KMS-11 (cell line): Measurements from ENCODE around the gene CDADC1.
"Not testable (repeated sequence)": the region's sequence is repeated elsewhere in the genome, so short reads cannot be mapped to it uniquely, and the experiment has no call there.

ENCODE experiments used
- H2AFZ ChIP-seq: fragments of 200-600 bp; sonication (generic); 2 replicates; pipeline ENCODE4 v1.6.1; 2016; ENCODE audit warnings: antibody characterized with exemption, mixed run types, low read depth
- H3K27ac ChIP-seq: fragments of 200-600 bp; sonication (generic); 2 replicates; pipeline ENCODE4 v1.6.1; 2016; ENCODE audit warnings: mild to moderate bottlenecking, mixed run types
- H3K27me3 ChIP-seq: fragments of 200-600 bp; sonication (generic); 2 replicates; pipeline ENCODE4 v1.6.1; 2017; ENCODE audit warnings: mild to moderate bottlenecking, low read depth, mixed run types, moderate library complexity; ENCODE audit not compliant: insufficient read depth
- H3K36me3 ChIP-seq: fragments of 200-600 bp; sonication (generic); 2 replicates; pipeline ENCODE4 v1.6.1; 2017; ENCODE audit warnings: mild to moderate bottlenecking, mixed run types; ENCODE audit not compliant: insufficient read depth
- H3K4me1 ChIP-seq: fragments of 200-600 bp; sonication (generic); 2 replicates; pipeline ENCODE4 v1.6.1; 2016; ENCODE audit warnings: mild to moderate bottlenecking, low read depth, mixed run types; ENCODE audit not compliant: poor library complexity, severe bottlenecking
- H3K4me2 ChIP-seq: fragments of 200-600 bp; sonication (generic); 2 replicates; pipeline ENCODE4 v1.7.0; 2016; ENCODE audit warnings: mild to moderate bottlenecking, mixed run types
- H3K4me3 ChIP-seq: fragments of 200-600 bp; sonication (generic); IDR thresholded peaks from 2 replicates; pipeline ENCODE4 v1.6.1; 2017; ENCODE audit warnings: low read depth, low read length, mixed read lengths; ENCODE audit not compliant: insufficient read depth
- H3K79me2 ChIP-seq: fragments of 200-600 bp; sonication (generic); 2 replicates; pipeline ENCODE4 v1.6.1; 2016; ENCODE audit warnings: low read depth, mixed run types; ENCODE audit not compliant: insufficient read depth
- H3K9ac ChIP-seq: fragments of 200-600 bp; sonication (generic); 2 replicates; pipeline ENCODE4 v1.6.1; 2016; ENCODE audit warnings: mild to moderate bottlenecking, mixed run types
- H4K20me1 ChIP-seq: fragments of 200-600 bp; sonication (generic); 2 replicates; pipeline ENCODE4 v1.6.1; 2016; ENCODE audit warnings: mild to moderate bottlenecking, mixed run types; ENCODE audit not compliant: insufficient read depth
- TF ChIP-seq, protein P1 (sequence below): fragments of 200-600 bp; sonication (generic); conservative IDR thresholded peaks from 2 replicates; pipeline ENCODE4 v1.6.1; 2017; ENCODE audit warnings: low read depth, mild to moderate bottlenecking, antibody characterized with exemption, low read length, moderate library complexity, mixed read lengths

CDADC1 gene

GRCh38 chr13:49326222-49326917 is 78.6 kb downstream of the CDADC1 start:
- H2AFZ ChIP-seq: no peak overlapping the region
- TF ChIP-seq, protein P1, sequence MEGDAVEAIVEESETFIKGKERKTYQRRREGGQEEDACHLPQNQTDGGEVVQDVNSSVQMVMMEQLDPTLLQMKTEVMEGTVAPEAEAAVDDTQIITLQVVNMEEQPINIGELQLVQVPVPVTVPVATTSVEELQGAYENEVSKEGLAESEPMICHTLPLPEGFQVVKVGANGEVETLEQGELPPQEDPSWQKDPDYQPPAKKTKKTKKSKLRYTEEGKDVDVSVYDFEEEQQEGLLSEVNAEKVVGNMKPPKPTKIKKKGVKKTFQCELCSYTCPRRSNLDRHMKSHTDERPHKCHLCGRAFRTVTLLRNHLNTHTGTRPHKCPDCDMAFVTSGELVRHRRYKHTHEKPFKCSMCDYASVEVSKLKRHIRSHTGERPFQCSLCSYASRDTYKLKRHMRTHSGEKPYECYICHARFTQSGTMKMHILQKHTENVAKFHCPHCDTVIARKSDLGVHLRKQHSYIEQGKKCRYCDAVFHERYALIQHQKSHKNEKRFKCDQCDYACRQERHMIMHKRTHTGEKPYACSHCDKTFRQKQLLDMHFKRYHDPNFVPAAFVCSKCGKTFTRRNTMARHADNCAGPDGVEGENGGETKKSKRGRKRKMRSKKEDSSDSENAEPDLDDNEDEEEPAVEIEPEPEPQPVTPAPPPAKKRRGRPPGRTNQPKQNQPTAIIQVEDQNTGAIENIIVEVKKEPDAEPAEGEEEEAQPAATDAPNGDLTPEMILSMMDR: no peak
- no peak overlapping the region for H3K4me2 ChIP-seq
- H4K20me1 ChIP-seq: no peaks in the 10 kb centered on the region
- no peak overlapping the region for H3K9ac ChIP-seq
- H3K4me3 ChIP-seq: no peak overlapping the region
- no peaks in the 10 kb centered on the region for H3K36me3 ChIP-seq
- no peaks in the 10 kb centered on the region for H3K4me1 ChIP-seq
- no peaks in the 10 kb centered on the region for H3K27me3 ChIP-seq
- H3K27ac ChIP-seq: no peak overlapping the region
- H3K79me2 ChIP-seq: no peaks in the 10 kb centered on the region

DNA sequence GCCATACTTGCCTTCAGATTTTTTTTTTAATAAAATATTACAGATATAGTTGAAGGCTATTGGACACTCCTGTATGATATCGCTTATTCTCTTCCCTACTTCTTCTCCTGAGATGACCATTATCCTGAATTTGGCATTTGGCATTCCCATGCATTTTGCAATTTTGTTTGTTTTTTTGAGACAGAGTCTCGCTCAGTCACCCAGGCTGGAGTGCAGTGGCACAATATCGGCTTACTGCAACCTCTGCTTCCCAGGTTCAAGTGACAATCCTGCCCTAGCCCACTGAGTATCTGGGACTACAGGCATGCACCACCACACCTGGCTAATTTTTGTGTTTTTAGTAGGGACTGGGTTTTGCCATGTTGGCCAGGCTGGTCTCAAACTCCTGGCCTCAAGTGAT is 79.4 kb downstream of the CDADC1 start:
- not testable (repeated sequence) for H2AFZ ChIP-seq, H3K9ac ChIP-seq, H3K4me1 ChIP-seq, H3K4me3 ChIP-seq, H3K27me3 ChIP-seq, H3K79me2 ChIP-seq, H3K36me3 ChIP-seq, H3K27ac ChIP-seq, H4K20me1 ChIP-seq, H3K4me2 ChIP-seq

GRCh38 chr13:49329831-49330545 is 82.3 kb downstream of the CDADC1 start:
- Histone ChIP-seq H4K20me1 (no peaks in the 10 kb centered on the region), H3K27ac (no peak overlapping the region), H2AFZ (no peak overlapping the region), H3K27me3 (no peaks in the 10 kb centered on the region), H3K36me3 (no peaks in the 10 kb centered on the region), H3K4me1 (no peaks in the 10 kb centered on the region), H3K4me2 (no peak overlapping the region), H3K79me2 (no peaks in the 10 kb centered on the region), H3K9ac (no peak overlapping the region), H3K4me3 (no peak overlapping the region)
- TF ChIP-seq, protein P1: no peak

DNA sequence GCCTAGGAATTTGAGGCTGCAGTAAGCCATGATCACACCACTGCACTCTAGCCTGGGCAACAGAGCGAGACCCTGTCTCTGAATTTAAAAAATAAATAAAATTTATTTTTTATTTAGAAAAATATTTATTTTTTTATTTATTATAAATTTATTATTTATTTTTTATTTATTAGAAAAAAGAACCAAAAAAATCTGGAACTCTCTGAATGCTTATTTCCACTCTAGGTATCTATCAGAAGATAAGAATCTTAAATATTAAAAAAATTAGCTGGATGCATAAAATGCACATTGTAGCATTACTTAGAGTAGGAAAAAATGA is 82.8 kb downstream of the CDADC1 start:
- no peak overlapping the region for H2AFZ ChIP-seq
- no peak overlapping the region for H3K4me3 ChIP-seq
- H4K20me1 ChIP-seq: no peaks in the 10 kb centered on the region
- no peaks in the 10 kb centered on the region for H3K79me2 ChIP-seq
- no peak overlapping the region for H3K9ac ChIP-seq
- H3K27ac ChIP-seq: no peak overlapping the region
- H3K27me3 ChIP-seq: no peaks in the 10 kb centered on the region
- H3K36me3 ChIP-seq: no peaks in the 10 kb centered on the region
- TF ChIP-seq, protein P1: no peak
- no peaks in the 10 kb centered on the region for H3K4me1 ChIP-seq
- no peak overlapping the region for H3K4me2 ChIP-seq

GRCh38 chr13:49336655-49337054 is 88.9 kb downstream of the CDADC1 start:
- TF ChIP-seq, protein P1: no peak
- no peak overlapping the region for H3K27ac ChIP-seq
- H3K36me3 ChIP-seq: no peaks in the 10 kb centered on the region
- H3K27me3 ChIP-seq: no peaks in the 10 kb centered on the region
- no peak overlapping the region for H3K4me3 ChIP-seq
- no peak overlapping the region for H3K4me2 ChIP-seq
- H3K9ac ChIP-seq: no peak overlapping the region
- no peak overlapping the region for H2AFZ ChIP-seq
- H3K4me1 ChIP-seq: no peaks in the 10 kb centered on the region
- no peaks in the 10 kb centered on the region for H4K20me1 ChIP-seq
- no peaks in the 10 kb centered on the region for H3K79me2 ChIP-seq
